OCI-LY7 (cell line): ENCODE measurements around the gene EFNA2. TPM values are rescaled to one million over a fixed set of nuclear protein-coding genes. Genes with fewer than 3 reads are reported as not detected.

Experiments
- BruUV-seq: library from RNA; stranded (reverse); fragments of 400-500 nt; replicated peaks from 2 replicates; lab custom pipeline; 2021; lab: Mats Ljungman, UMichigan
- CTCF ChIA-PET: fragments of 300-600 bp; sonication (Branson Sonifier 250); formaldehyde crosslinking; loops from one replicate; lab custom pipeline; 2022; ENCODE audit warnings: antibody characterized with exemption; ENCODE audit not compliant: unreplicated experiment; lab: Charles Lee
- POLR2A ChIA-PET: fragments of 300-600 bp; sonication (Branson Sonifier 250); formaldehyde crosslinking; loops from one replicate; lab custom pipeline; 2022; ENCODE audit warnings: antibody characterized with exemption; lab: Charles Lee
- DNase-seq: peaks from one replicate; pipeline ENCODE4 v3.0.0-alpha.2; 2015; ENCODE audit warnings: low spot score
- H2AFZ ChIP-seq: fragments of 200-600 bp; sonication (generic), shearing (Covaris generic); 2 replicates; pipeline ENCODE4 v1.6.1; 2014; ENCODE audit warnings: mild to moderate bottlenecking, antibody characterized with exemption, low read length, moderate library complexity
- H3K27ac ChIP-seq: fragments of 200-600 bp; sonication (generic); 2 replicates; pipeline ENCODE4 v1.5.1; 2014; ENCODE audit warnings: mixed run types, low read depth, mild to moderate bottlenecking, moderate library complexity, low read length, inconsistent platforms; ENCODE audit not compliant: poor library complexity, severe bottlenecking
- H3K36me3 ChIP-seq: fragments of 200-600 bp; sonication (generic); 2 replicates; pipeline ENCODE4 v1.6.1; 2014; ENCODE audit warnings: mild to moderate bottlenecking, antibody characterized with exemption, low read length, moderate library complexity, mixed read lengths; ENCODE audit not compliant: insufficient read depth
- H3K4me1 ChIP-seq: fragments of 200-600 bp; sonication (generic); 2 replicates; pipeline ENCODE4 v1.5.1; 2014; ENCODE audit warnings: mild to moderate bottlenecking, low read length; ENCODE audit not compliant: insufficient read depth, poor library complexity, severe bottlenecking
- H3K4me2 ChIP-seq: fragments of 200-600 bp; sonication (generic); 2 replicates; pipeline ENCODE4 v1.6.1; 2014; ENCODE audit warnings: mild to moderate bottlenecking, low read length
- H3K4me3 ChIP-seq: fragments of 200-600 bp; sonication (generic); 2 replicates; pipeline ENCODE4 v1.5.1; 2014; ENCODE audit warnings: mild to moderate bottlenecking, low read depth, low read length; ENCODE audit not compliant: poor library complexity, severe bottlenecking
- H3K79me2 ChIP-seq: fragments of 200-600 bp; sonication (generic); 2 replicates; pipeline ENCODE4 v1.6.1; 2016; ENCODE audit warnings: low read depth, mild to moderate bottlenecking, low read length, moderate library complexity, mixed read lengths; ENCODE audit not compliant: insufficient read depth
- H3K9me2 ChIP-seq: fragments of 200-600 bp; sonication (generic); 2 replicates; pipeline ENCODE4 v1.6.1; 2016; ENCODE audit warnings: mild to moderate bottlenecking, low read length, mixed read lengths; ENCODE audit not compliant: insufficient read depth
- H3K9me3 ChIP-seq: fragments of 200-600 bp; sonication (generic); 2 replicates; pipeline ENCODE4 v1.6.1; 2014; ENCODE audit warnings: mild to moderate bottlenecking, mixed run types, low read length, mixed read lengths
- H4K20me1 ChIP-seq: fragments of 200-600 bp; sonication (generic); 2 replicates; pipeline ENCODE4 v1.6.1; 2014; ENCODE audit warnings: mild to moderate bottlenecking, antibody characterized with exemption, low read length, moderate library complexity, mixed read lengths; ENCODE audit not compliant: insufficient read depth
- EZH2phosphoT487 ChIP-seq: fragments of 200-600 bp; sonication (generic); IDR thresholded peaks from 2 replicates; pipeline ENCODE4 v1.6.1; 2018; ENCODE audit warnings: low read depth, borderline replicate concordance, mild to moderate bottlenecking, mixed run types, antibody characterized with exemption, low read length, moderate library complexity, mixed read lengths
- intact Hi-C: fragments of 100-400 bp; cut with micrococcal nuclease; formaldehyde crosslinking; loops from one replicate; pipeline ENCODE4 v1.10.0; 2022; ENCODE audit not compliant: unreplicated experiment
- total RNA-seq, 2 experiments: library from RNA; depleted of rRNA in 1 of 2; stranded (reverse); fragments of >200 nt in 1 of 2; shearing (Covaris generic) in 1 of 2; gene quantifications; 2 replicates each; pipeline ENCODE4 v1.2.3, GENCODE V29; 2014 to 2022
- TF ChIP-seq, protein P1 (sequence below): fragments of 200-600 bp; sonication (generic); conservative IDR thresholded peaks from 2 replicates; pipeline ENCODE4 v1.5.1; 2014; ENCODE audit warnings: mild to moderate bottlenecking, antibody characterized with exemption, low read length, moderate library complexity, mixed read lengths

EFNA2 gene
- total RNA-seq, 2 experiments from 2014 or later, result not detected

DNA sequence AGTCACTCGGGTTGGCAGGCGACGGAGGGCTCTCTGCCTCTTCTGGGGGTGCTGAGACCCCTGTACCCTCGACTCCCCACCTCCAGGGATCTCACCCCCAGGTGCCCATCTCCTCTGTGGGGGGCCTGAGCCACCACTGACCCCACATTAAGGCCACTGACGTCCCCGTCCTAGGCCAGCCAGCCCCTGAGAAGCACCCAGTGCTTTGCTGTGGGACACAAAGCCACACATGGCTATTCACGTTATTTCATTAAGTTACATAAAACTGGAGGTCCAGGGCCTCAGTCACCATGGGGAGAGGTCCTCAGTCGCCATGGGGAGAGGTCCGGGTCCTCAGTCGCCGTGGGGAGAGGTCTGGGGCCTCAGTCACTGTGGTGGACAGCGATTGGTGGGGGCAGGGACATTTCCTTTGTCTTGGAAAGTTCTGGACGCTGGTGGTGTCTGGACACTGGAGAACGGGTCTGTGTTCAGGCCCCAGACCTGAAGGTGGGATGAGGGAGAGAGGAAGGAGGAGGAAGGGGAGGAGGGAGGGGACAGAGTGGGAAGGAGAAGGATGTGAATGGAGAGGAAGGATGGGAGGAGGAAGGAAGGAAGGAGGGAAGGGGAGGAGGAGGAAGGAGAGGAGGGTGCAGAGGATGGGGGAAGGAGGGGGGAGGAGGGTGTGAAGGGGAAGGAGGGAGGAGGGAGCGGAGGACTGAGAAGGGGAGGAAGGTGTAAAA lies 3.9 kb upstream of the EFNA2 start:
- H3K36me3 ChIP-seq, result peaks cover 43% of the 10 kb centered on the region
- intact Hi-C loops, result no loop called here
- no peak overlapping the region for H3K4me3 ChIP-seq
- H4K20me1 ChIP-seq, result no peaks in the 10 kb centered on the region
- H3K9me3 ChIP-seq, result no peaks in the 10 kb centered on the region
- DNase-seq, result no peak
- H3K4me2 ChIP-seq, result no peak overlapping the region
- no TSS peak for BruUV-seq
- POLR2A ChIA-PET, result no interaction called here
- no peak for TF ChIP-seq EZH2phosphoT487
- TF ChIP-seq, protein P1, sequence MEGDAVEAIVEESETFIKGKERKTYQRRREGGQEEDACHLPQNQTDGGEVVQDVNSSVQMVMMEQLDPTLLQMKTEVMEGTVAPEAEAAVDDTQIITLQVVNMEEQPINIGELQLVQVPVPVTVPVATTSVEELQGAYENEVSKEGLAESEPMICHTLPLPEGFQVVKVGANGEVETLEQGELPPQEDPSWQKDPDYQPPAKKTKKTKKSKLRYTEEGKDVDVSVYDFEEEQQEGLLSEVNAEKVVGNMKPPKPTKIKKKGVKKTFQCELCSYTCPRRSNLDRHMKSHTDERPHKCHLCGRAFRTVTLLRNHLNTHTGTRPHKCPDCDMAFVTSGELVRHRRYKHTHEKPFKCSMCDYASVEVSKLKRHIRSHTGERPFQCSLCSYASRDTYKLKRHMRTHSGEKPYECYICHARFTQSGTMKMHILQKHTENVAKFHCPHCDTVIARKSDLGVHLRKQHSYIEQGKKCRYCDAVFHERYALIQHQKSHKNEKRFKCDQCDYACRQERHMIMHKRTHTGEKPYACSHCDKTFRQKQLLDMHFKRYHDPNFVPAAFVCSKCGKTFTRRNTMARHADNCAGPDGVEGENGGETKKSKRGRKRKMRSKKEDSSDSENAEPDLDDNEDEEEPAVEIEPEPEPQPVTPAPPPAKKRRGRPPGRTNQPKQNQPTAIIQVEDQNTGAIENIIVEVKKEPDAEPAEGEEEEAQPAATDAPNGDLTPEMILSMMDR, result no peak
- no peak overlapping the region for H2AFZ ChIP-seq
- no peaks in the 10 kb centered on the region for H3K9me2 ChIP-seq
- peaks cover 7% of the 10 kb centered on the region for H3K4me1 ChIP-seq
- CTCF ChIA-PET, result no interaction called here
- no peak overlapping the region for H3K27ac ChIP-seq
- H3K79me2 ChIP-seq, result peaks cover 10% of the 10 kb centered on the region; the same call in 1 of the 2 replicates

DNA sequence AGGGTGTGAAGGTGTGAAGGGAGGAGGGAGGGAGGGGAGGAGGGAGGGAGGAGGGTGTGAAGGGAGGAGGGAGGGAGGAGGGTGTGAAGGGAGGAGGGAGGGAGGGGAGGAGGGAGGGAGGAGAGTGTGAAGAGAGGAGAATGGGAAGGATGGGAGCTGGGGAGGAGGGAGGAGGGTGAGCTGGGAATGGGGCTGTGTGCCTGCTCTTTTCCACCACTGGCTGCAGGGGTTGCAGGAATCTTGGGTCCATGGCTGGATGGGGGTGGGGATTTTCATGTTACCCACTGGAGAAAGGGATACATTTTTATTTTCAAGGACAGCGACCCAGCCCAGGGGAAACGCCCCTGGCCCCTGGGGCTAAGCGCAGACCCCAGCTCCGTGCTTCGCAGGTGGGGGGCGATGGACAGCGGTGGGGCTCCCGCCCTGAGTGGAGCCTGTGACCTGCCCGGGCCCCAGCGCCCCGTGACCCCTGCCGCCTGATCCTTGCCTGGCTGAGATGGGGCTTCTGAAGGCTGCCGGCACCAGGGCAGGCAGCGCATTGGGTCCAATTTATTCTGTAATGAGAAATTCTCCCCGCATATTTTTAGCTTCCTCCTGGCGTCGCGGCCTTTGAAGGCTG lies 3.0 kb upstream of the EFNA2 start:
- H3K4me1 ChIP-seq, result no peaks in the 10 kb centered on the region
- ChIA-PET CTCF (no interaction called here), POLR2A (no interaction called here)
- no peak overlapping the region for H3K27ac ChIP-seq
- no peak overlapping the region for H2AFZ ChIP-seq
- no peak overlapping the region for H3K4me2 ChIP-seq
- no TSS peak for BruUV-seq
- intact Hi-C loops, result no loop called here
- H3K4me3 ChIP-seq, result no peak overlapping the region
- H3K9me2 ChIP-seq, result no peaks in the 10 kb centered on the region
- H3K79me2 ChIP-seq, result no peaks in the 10 kb centered on the region
- peaks cover 34% of the 10 kb centered on the region for H3K36me3 ChIP-seq
- TF ChIP-seq, protein P1, result no peak
- TF ChIP-seq EZH2phosphoT487, result no peak
- H4K20me1 ChIP-seq, result no peaks in the 10 kb centered on the region
- DNase-seq, result no peak
- no peaks in the 10 kb centered on the region for H3K9me3 ChIP-seq
